Endothelial cell (in vitro differentiated cells): ENCODE measurements around the gene DSC1. TPM values are rescaled to one million over a fixed set of nuclear protein-coding genes. Genes with fewer than 3 reads are reported as not detected.

Source experiments
- DNase-seq: peaks from one replicate; pipeline ENCODE4 v3.0.0; 2021; ENCODE audit warnings: low spot score
- H3K27ac Mint-ChIP-seq: one replicate; pipeline ENCODE4 v1.8.0; 2021; ENCODE audit warnings: mixed read lengths, inconsistent platforms; ENCODE audit not compliant: unreplicated experiment
- H3K27me3 Mint-ChIP-seq: one replicate; pipeline ENCODE4 v1.8.0; 2021; ENCODE audit warnings: mild to moderate bottlenecking, moderate library complexity, mixed read lengths, inconsistent platforms; ENCODE audit not compliant: unreplicated experiment
- H3K36me3 Mint-ChIP-seq: one replicate; pipeline ENCODE4 v1.8.0; 2021; ENCODE audit warnings: mild to moderate bottlenecking, low read depth, mixed read lengths, inconsistent platforms; ENCODE audit not compliant: unreplicated experiment
- H3K4me1 Mint-ChIP-seq: one replicate; pipeline ENCODE4 v1.8.0; 2021; ENCODE audit warnings: mild to moderate bottlenecking, mixed read lengths, inconsistent platforms; ENCODE audit not compliant: unreplicated experiment
- H3K4me3 Mint-ChIP-seq: one replicate; pipeline ENCODE4 v1.8.0; 2021; ENCODE audit warnings: mild to moderate bottlenecking, mixed read lengths, inconsistent platforms; ENCODE audit not compliant: unreplicated experiment
- H3K9me3 Mint-ChIP-seq: one replicate; pipeline ENCODE4 v1.8.0; 2021; ENCODE audit warnings: mixed read lengths, inconsistent platforms; ENCODE audit not compliant: unreplicated experiment
- total RNA-seq: library from RNA; stranded (reverse); fragmentation: NEBNext Ultra II Directional; extraction: Animal tissue kit (Norgen Biotek cat#: 25700); gene quantifications from one replicate; pipeline ENCODE4 v1.2.1, GENCODE V29; 2021; ENCODE audit not compliant: unreplicated experiment
- TF ChIP-seq, protein P1 (sequence below): fragments of 200-600 bp; sonication (generic); IDR thresholded peaks from one replicate; pipeline ENCODE4 v1.5.0; 2021; ENCODE audit warnings: antibody characterized with exemption; ENCODE audit not compliant: unreplicated experiment

DSC1 gene
- total RNA-seq, 1 donor from 2014 or later = not detected

GRCh38 chr18:31156821-31157763, 5.6 kb downstream of the DSC1 start:
- no peaks in the 10 kb centered on the region for H3K4me1 Mint-ChIP-seq
- H3K4me3 Mint-ChIP-seq = no peak overlapping the region
- TF ChIP-seq, protein P1, sequence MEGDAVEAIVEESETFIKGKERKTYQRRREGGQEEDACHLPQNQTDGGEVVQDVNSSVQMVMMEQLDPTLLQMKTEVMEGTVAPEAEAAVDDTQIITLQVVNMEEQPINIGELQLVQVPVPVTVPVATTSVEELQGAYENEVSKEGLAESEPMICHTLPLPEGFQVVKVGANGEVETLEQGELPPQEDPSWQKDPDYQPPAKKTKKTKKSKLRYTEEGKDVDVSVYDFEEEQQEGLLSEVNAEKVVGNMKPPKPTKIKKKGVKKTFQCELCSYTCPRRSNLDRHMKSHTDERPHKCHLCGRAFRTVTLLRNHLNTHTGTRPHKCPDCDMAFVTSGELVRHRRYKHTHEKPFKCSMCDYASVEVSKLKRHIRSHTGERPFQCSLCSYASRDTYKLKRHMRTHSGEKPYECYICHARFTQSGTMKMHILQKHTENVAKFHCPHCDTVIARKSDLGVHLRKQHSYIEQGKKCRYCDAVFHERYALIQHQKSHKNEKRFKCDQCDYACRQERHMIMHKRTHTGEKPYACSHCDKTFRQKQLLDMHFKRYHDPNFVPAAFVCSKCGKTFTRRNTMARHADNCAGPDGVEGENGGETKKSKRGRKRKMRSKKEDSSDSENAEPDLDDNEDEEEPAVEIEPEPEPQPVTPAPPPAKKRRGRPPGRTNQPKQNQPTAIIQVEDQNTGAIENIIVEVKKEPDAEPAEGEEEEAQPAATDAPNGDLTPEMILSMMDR = no peak
- H3K9me3 Mint-ChIP-seq = no peaks in the 10 kb centered on the region
- H3K27me3 Mint-ChIP-seq = no peaks in the 10 kb centered on the region
- no peaks in the 10 kb centered on the region for H3K36me3 Mint-ChIP-seq
- no peak for DNase-seq
- no peak overlapping the region for H3K27ac Mint-ChIP-seq

GRCh38 chr18:31155498-31155897, 7.2 kb downstream of the DSC1 start:
- H3K4me1 Mint-ChIP-seq = no peaks in the 10 kb centered on the region
- DNase-seq = no peak
- TF ChIP-seq, protein P1 = no peak
- H3K4me3 Mint-ChIP-seq = no peak overlapping the region
- no peaks in the 10 kb centered on the region for H3K9me3 Mint-ChIP-seq
- no peaks in the 10 kb centered on the region for H3K36me3 Mint-ChIP-seq
- H3K27me3 Mint-ChIP-seq = no peaks in the 10 kb centered on the region
- H3K27ac Mint-ChIP-seq = no peak overlapping the region

- no peaks in the 10 kb centered on the region for H3K9me3 Mint-ChIP-seq
Measured at GRCh38 chr18:31154181-31154580, 8.5 kb downstream of the DSC1 start.

DNA sequence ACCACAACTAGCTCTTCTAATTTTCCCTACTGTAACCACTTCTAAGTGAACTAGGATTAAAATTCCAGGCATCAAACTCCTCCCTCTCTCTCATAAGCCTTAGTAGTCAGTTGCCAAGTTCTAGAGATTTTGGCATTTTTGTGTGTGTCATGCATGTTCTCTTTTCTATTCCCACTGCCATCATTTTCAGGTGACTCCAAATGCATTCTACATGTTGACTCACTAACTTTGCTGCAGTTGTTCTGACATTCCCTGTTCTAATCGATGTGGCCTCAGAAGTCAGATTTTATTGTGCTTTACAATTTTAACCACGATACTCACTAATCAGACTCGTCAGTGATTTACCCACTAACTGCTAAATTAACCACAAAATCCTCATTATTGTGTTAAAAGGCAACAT, 13.3 kb downstream of the DSC1 start:
- no peaks in the 10 kb centered on the region for H3K4me1 Mint-ChIP-seq
- H3K4me3 Mint-ChIP-seq = no peak overlapping the region
- H3K27ac Mint-ChIP-seq = no peak overlapping the region
- no peak for DNase-seq
- TF ChIP-seq, protein P1 = no peak
- H3K27me3 Mint-ChIP-seq = peaks cover 1% of the 10 kb centered on the region
- no peaks in the 10 kb centered on the region for H3K36me3 Mint-ChIP-seq
- no peaks in the 10 kb centered on the region for H3K9me3 Mint-ChIP-seq

More at GRCh38 chr18:31154181-31154580, 8.5 kb downstream of the DSC1 start:
- TF ChIP-seq, protein P1 = no peak
- Mint-ChIP-seq H3K36me3 (no peaks in the 10 kb centered on the region), H3K4me3 (no peak overlapping the region), H3K4me1 (no peaks in the 10 kb centered on the region), H3K27ac (no peak overlapping the region), H3K27me3 (no peaks in the 10 kb centered on the region)
- no peak for DNase-seq

GRCh38 chr18:31148600-31148999, 14.1 kb downstream of the DSC1 start:
- Mint-ChIP-seq H3K27me3 (peaks cover 1% of the 10 kb centered on the region), H3K4me1 (no peaks in the 10 kb centered on the region), H3K4me3 (no peak overlapping the region), H3K27ac (no peak overlapping the region), H3K36me3 (no peaks in the 10 kb centered on the region), H3K9me3 (no peaks in the 10 kb centered on the region)
- DNase-seq = no peak
- TF ChIP-seq, protein P1 = no peak
